H9 (cell line): ENCODE results near the gene HMGCL. TPM values are rescaled to one million over a fixed set of nuclear protein-coding genes. Genes with fewer than 3 reads are reported as not detected.

Source experiments
- DNase-seq: peaks from one replicate; pipeline ENCODE4 v3.0.0-alpha.2; 2017
- H2AFZ ChIP-seq: one replicate; pipeline ENCODE4 v1.6.1; 2013; ENCODE audit warnings: mild to moderate bottlenecking, low read length, control low read depth, moderate library complexity
- H2AK5ac ChIP-seq: 2 replicates; pipeline ENCODE4 v1.6.1; 2013; ENCODE audit warnings: low read length, control low read depth, mixed read lengths; ENCODE audit not compliant: insufficient read length
- H2BK120ac ChIP-seq: one replicate; pipeline ENCODE4 v1.6.1; 2013; ENCODE audit warnings: low read depth, mild to moderate bottlenecking, low read length, control low read depth, inconsistent platforms; ENCODE audit not compliant: poor library complexity, severe bottlenecking
- H2BK12ac ChIP-seq: 2 replicates; pipeline ENCODE4 v1.6.1; 2013; ENCODE audit warnings: low read length, control low read depth, mixed read lengths, low read depth; ENCODE audit not compliant: insufficient read length
- H2BK15ac ChIP-seq: 2 replicates; pipeline ENCODE4 v1.6.1; 2013; ENCODE audit warnings: low read depth, low read length, control low read depth
- H2BK20ac ChIP-seq: one replicate; pipeline ENCODE4 v1.6.1; 2013; ENCODE audit warnings: low read depth, mild to moderate bottlenecking, low read length, control low read depth, inconsistent platforms; ENCODE audit not compliant: poor library complexity, severe bottlenecking
- H2BK5ac ChIP-seq: 2 replicates; pipeline ENCODE4 v1.6.1; 2013; ENCODE audit warnings: low read length, control low read depth, mixed read lengths; ENCODE audit not compliant: insufficient read length
- H3K14ac ChIP-seq: 2 replicates; pipeline ENCODE4 v1.6.1; 2013; ENCODE audit warnings: low read length, control low read depth; ENCODE audit not compliant: insufficient read depth
- H3K18ac ChIP-seq: 2 replicates; pipeline ENCODE4 v1.6.1; 2013; ENCODE audit warnings: low read depth, mild to moderate bottlenecking, mixed read lengths, low read length, control low read depth; ENCODE audit not compliant: insufficient read length
- H3K23ac ChIP-seq: 2 replicates; pipeline ENCODE4 v1.6.1; 2013; ENCODE audit warnings: low read length, control low read depth, mixed read lengths, low read depth; ENCODE audit not compliant: insufficient read length
- H3K23me2 ChIP-seq: 2 replicates; pipeline ENCODE4 v1.6.1; 2013; ENCODE audit warnings: low read depth, mild to moderate bottlenecking, mixed read lengths, low read length, control low read depth; ENCODE audit not compliant: insufficient read length, poor library complexity, severe bottlenecking
- H3K27ac ChIP-seq: 2 replicates; pipeline ENCODE4 v1.5.1; 2013; ENCODE audit warnings: low read length, control low read depth, mixed read lengths, low read depth; ENCODE audit not compliant: insufficient read length
- H3K27me3 ChIP-seq: 2 replicates; pipeline ENCODE4 v1.6.1; 2013; ENCODE audit warnings: low read length, control low read depth, inconsistent platforms; ENCODE audit not compliant: insufficient read depth
- H3K4ac ChIP-seq: 2 replicates; pipeline ENCODE4 v1.6.1; 2013; ENCODE audit warnings: low read depth, mild to moderate bottlenecking, control low read depth, inconsistent platforms, low read length, moderate library complexity
- H3K4me1 ChIP-seq: 2 replicates; pipeline ENCODE4 v1.6.1; 2013; ENCODE audit warnings: low read length, control low read depth, inconsistent platforms; ENCODE audit not compliant: insufficient read depth
- H3K4me2 ChIP-seq: 2 replicates; pipeline ENCODE4 v1.6.1; 2013; ENCODE audit warnings: low read length, control low read depth, mixed read lengths; ENCODE audit not compliant: insufficient read length, insufficient read depth
- H3K56ac ChIP-seq: 2 replicates; pipeline ENCODE4 v1.6.1; 2013; ENCODE audit warnings: low read depth, mild to moderate bottlenecking, mixed read lengths, low read length, control low read depth; ENCODE audit not compliant: insufficient read length
- H3K79me1 ChIP-seq: 2 replicates; pipeline ENCODE4 v1.6.1; 2013; ENCODE audit warnings: low read depth, mild to moderate bottlenecking, moderate library complexity, low read length, control low read depth, inconsistent platforms; ENCODE audit not compliant: insufficient read depth, poor library complexity, severe bottlenecking
- H3K79me2 ChIP-seq: 2 replicates; pipeline ENCODE4 v1.6.1; 2013; ENCODE audit warnings: low read length, control low read depth, inconsistent platforms; ENCODE audit not compliant: insufficient read depth
- H3K9ac ChIP-seq: 2 replicates; pipeline ENCODE4 v1.6.1; 2013; ENCODE audit warnings: low read length, control low read depth, mixed read lengths; ENCODE audit not compliant: insufficient read length; ENCODE audit errors: extremely low read depth
- H3K9me3 ChIP-seq: one replicate; pipeline ENCODE4 v1.6.1; 2013; ENCODE audit warnings: low read depth, low read length, inconsistent platforms; ENCODE audit not compliant: control insufficient read depth
- H3T11ph ChIP-seq: one replicate; pipeline ENCODE4 v1.6.1; 2013; ENCODE audit warnings: mild to moderate bottlenecking, low read length, control low read depth, inconsistent platforms
- H4K20me1 ChIP-seq: one replicate; pipeline ENCODE4 v1.6.1; 2013; ENCODE audit not compliant: control insufficient read depth, insufficient read length, insufficient read depth
- H4K5ac ChIP-seq: 2 replicates; pipeline ENCODE4 v1.6.1; 2013; ENCODE audit warnings: low read depth, mild to moderate bottlenecking, mixed read lengths, low read length, control low read depth; ENCODE audit not compliant: insufficient read length
- H4K8ac ChIP-seq: replicated peaks from 2 replicates; pipeline ENCODE4 v1.6.1; 2013; ENCODE audit warnings: low read length, control low read depth, mixed read lengths, low read depth; ENCODE audit not compliant: insufficient read length
- H4K91ac ChIP-seq: 2 replicates; pipeline ENCODE4 v1.6.1; 2013; ENCODE audit warnings: low read depth, mild to moderate bottlenecking, moderate library complexity, mixed read lengths, low read length, control low read depth; ENCODE audit not compliant: insufficient read length
- H3K27ac Mint-ChIP-seq, 3 experiments: 2 replicates in 2 of 3; 3 replicates in 1 of 3; pipeline ENCODE4 v1.8.0; 2020 to 2021; ENCODE audit warnings: mixed read lengths in 3 of 3, mild to moderate bottlenecking in 1 of 3, moderate library complexity in 1 of 3
- H3K27me3 Mint-ChIP-seq: 2 replicates; pipeline ENCODE4 v1.8.0; 2021; ENCODE audit warnings: low read depth, mild to moderate bottlenecking, moderate library complexity, mixed read lengths
- H3K36me3 Mint-ChIP-seq, 3 experiments: 2 replicates in 2 of 3; 3 replicates in 1 of 3; pipeline ENCODE4 v1.8.0; 2020 to 2021; ENCODE audit warnings: low read depth in 3 of 3, mixed read lengths in 3 of 3; ENCODE audit not compliant: insufficient read depth in 1 of 3
- H3K4me1 Mint-ChIP-seq, 2 experiments: 2 replicates each; pipeline ENCODE4 v1.8.0; 2020; ENCODE audit warnings: mixed read lengths in 2 of 2
- H3K4me3 Mint-ChIP-seq, 2 experiments: 2 replicates in 1 of 2; 3 replicates in 1 of 2; pipeline ENCODE4 v1.8.0; 2020 to 2021; ENCODE audit warnings: mild to moderate bottlenecking in 2 of 2, mixed read lengths in 2 of 2, moderate library complexity in 1 of 2
- H3K9me3 Mint-ChIP-seq, 2 experiments: 2 replicates in 1 of 2; 3 replicates in 1 of 2; pipeline ENCODE4 v1.8.0; 2020; ENCODE audit warnings: mild to moderate bottlenecking in 2 of 2, mixed read lengths in 2 of 2, moderate library complexity in 1 of 2
- WGBS: extraction: QIAGEN DNeasy Blood & Tissue Kit; methylation state at CpG from one replicate; pipeline ENCODE4 v1.1.7; 2013; ENCODE audit warnings: missing lambda C conversion rate, low lambda C conversion rate, mixed read lengths; ENCODE audit not compliant: insufficient read length; ENCODE audit errors: extremely low coverage; 5-methylcytosine and 5-hydroxymethylcytosine counted together
- total RNA-seq: library from RNA; stranded (reverse); gene quantifications from 2 replicates; pipeline ENCODE4 v1.2.1, GENCODE V29; 2021
- TF ChIP-seq, protein P1 (sequence below): fragments of 200-600 bp; sonication (generic); conservative IDR thresholded peaks from 3 replicates; pipeline ENCODE4 v1.8.0; 2021; ENCODE audit warnings: antibody characterized with exemption, mild to moderate bottlenecking

Gene HMGCL
- total RNA-seq, 1 experiment from 2014 or later = 15.9 TPM

DNA sequence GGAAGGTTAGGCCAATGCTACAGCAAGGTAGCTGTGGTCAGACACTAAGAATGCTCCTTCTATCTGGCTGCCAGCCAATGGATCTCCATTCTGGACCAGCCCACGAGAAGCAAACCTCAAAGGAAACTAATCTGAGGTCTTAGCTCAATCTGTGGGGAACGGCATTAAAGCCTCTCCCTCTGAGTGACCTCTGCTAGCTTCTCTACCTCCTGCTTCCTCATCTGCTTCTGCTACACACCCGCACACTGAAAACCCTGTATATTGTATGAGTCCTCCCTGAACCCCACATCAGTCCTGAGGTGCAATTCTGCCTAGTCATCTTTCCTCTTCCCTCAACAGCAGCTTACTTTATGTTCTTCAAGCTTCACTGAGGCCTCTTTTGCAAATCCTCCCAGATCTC is 17.8 kb downstream of the HMGCL start:
- H3K9me3 ChIP-seq = no peaks in the 10 kb centered on the region
- H3K36me3 Mint-ChIP-seq = peaks cover 0 to 10% (median 6%) of the 10 kb centered on the region in 3 experiments; a peak in 4 of 7 replicates

More for the DNA sequence above, 17.8 kb downstream of the HMGCL start:
- no peaks in the 10 kb centered on the region for H3K27me3 ChIP-seq
- no peak overlapping the region for H3K4ac ChIP-seq
- H2AFZ ChIP-seq = no peak overlapping the region
- no peak overlapping the region for H4K5ac ChIP-seq
- H3K79me1 ChIP-seq = no peaks in the 10 kb centered on the region
- TF ChIP-seq, protein P1, sequence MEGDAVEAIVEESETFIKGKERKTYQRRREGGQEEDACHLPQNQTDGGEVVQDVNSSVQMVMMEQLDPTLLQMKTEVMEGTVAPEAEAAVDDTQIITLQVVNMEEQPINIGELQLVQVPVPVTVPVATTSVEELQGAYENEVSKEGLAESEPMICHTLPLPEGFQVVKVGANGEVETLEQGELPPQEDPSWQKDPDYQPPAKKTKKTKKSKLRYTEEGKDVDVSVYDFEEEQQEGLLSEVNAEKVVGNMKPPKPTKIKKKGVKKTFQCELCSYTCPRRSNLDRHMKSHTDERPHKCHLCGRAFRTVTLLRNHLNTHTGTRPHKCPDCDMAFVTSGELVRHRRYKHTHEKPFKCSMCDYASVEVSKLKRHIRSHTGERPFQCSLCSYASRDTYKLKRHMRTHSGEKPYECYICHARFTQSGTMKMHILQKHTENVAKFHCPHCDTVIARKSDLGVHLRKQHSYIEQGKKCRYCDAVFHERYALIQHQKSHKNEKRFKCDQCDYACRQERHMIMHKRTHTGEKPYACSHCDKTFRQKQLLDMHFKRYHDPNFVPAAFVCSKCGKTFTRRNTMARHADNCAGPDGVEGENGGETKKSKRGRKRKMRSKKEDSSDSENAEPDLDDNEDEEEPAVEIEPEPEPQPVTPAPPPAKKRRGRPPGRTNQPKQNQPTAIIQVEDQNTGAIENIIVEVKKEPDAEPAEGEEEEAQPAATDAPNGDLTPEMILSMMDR = no peak
- no peak overlapping the region for H3T11ph ChIP-seq
- H2AK5ac ChIP-seq = no peak overlapping the region
- no peak overlapping the region for H3K4me2 ChIP-seq
- no CpG with 5 or more reads among the region's 3 CpGs for WGBS
- no peak overlapping the region for H4K91ac ChIP-seq
- H3K14ac ChIP-seq = no peak overlapping the region
- no peaks in the 10 kb centered on the region for H3K23me2 ChIP-seq
- Mint-ChIP-seq H3K27me3 (peaks cover 3% of the 10 kb centered on the region), H3K27ac (peak overlapping the region in 1 of 3 experiments; percentile 81; a peak in 1 of 7 replicates), H3K4me1 (peaks cover 9 to 10% of the 10 kb centered on the region in 2 experiments), H3K4me3 (no peak overlapping the region), H3K9me3 (no peaks in the 10 kb centered on the region)
- no peak overlapping the region for H4K8ac ChIP-seq
- no peak overlapping the region for H2BK12ac ChIP-seq
- no peaks in the 10 kb centered on the region for H3K4me1 ChIP-seq
- no peak for DNase-seq
- no peak overlapping the region for H2BK120ac ChIP-seq
- no peak overlapping the region for H3K23ac ChIP-seq
- H3K27ac ChIP-seq = no peak overlapping the region
- no peak overlapping the region for H3K56ac ChIP-seq
- H3K79me2 ChIP-seq = no peaks in the 10 kb centered on the region
- H3K18ac ChIP-seq = no peak overlapping the region
- H4K20me1 ChIP-seq = no peaks in the 10 kb centered on the region
- no peak overlapping the region for H3K9ac ChIP-seq
- H2BK15ac ChIP-seq = no peak overlapping the region
- no peak overlapping the region for H2BK5ac ChIP-seq
- H2BK20ac ChIP-seq = no peak overlapping the region
